WERI-Rb-1 (cell line): ENCODE results near the gene OXSR1.
"Not testable (repeated sequence)": the region's sequence is repeated elsewhere in the genome, so short reads cannot be mapped to it uniquely, and the experiment has no call there.

ENCODE experiments used
- DNase-seq: peaks from one replicate; pipeline ENCODE4 v3.0.0-alpha.2; 2020
- H3K27ac ChIP-seq: fragments of 250-450 bp; sonication (Bioruptor Pico); 2 replicates; pipeline ENCODE4 v1.5.1; 2020; ENCODE audit warnings: mild to moderate bottlenecking, moderate library complexity
- H3K27me3 ChIP-seq: fragments of 250-450 bp; sonication (Bioruptor Pico); 2 replicates; pipeline ENCODE4 v1.5.1; 2021; ENCODE audit warnings: mild to moderate bottlenecking, low read depth, moderate library complexity; ENCODE audit not compliant: insufficient read depth, severe bottlenecking
- H3K36me3 ChIP-seq: fragments of 250-450 bp; sonication (Bioruptor Pico); 2 replicates; pipeline ENCODE4 v1.5.1; 2020; ENCODE audit warnings: mild to moderate bottlenecking, moderate library complexity
- H3K4me3 ChIP-seq: 2 replicates; pipeline ENCODE4 v1.5.1; 2011; ENCODE audit warnings: low read depth, mild to moderate bottlenecking, control low read depth, low read length
- H3K9me3 ChIP-seq: fragments of 250-450 bp; sonication (Bioruptor Pico); 2 replicates; pipeline ENCODE4 v1.5.1; 2021; ENCODE audit warnings: mild to moderate bottlenecking, moderate library complexity; ENCODE audit not compliant: severe bottlenecking
- CTCF ChIP-seq: IDR thresholded peaks from 2 replicates; pipeline ENCODE4 v1.5.1; 2011; ENCODE audit warnings: low read depth, mild to moderate bottlenecking, control low read depth, inconsistent platforms, low read length

The OXSR1 gene

GRCh38 chr3:38154033-38154494 lies 11.3 kb upstream of the OXSR1 start:
- no peak for TF ChIP-seq CTCF
- H3K9me3 ChIP-seq, result no peaks in the 10 kb centered on the region
- no peak overlapping the region for H3K4me3 ChIP-seq
- no peaks in the 10 kb centered on the region for H3K36me3 ChIP-seq
- DNase-seq, result no peak
- no peak overlapping the region for H3K27ac ChIP-seq
- H3K27me3 ChIP-seq, result no peaks in the 10 kb centered on the region

GRCh38 chr3:38154625-38155255 lies 10.6 kb upstream of the OXSR1 start:
- Histone ChIP-seq H3K27ac (no peak overlapping the region), H3K9me3 (no peaks in the 10 kb centered on the region), H3K36me3 (no peaks in the 10 kb centered on the region), H3K4me3 (no peak overlapping the region), H3K27me3 (no peaks in the 10 kb centered on the region)
- DNase-seq, result no peak
- TF ChIP-seq CTCF, result no peak

GRCh38 chr3:38155825-38156224 lies 9.5 kb upstream of the OXSR1 start:
- no peak for TF ChIP-seq CTCF
- no peak overlapping the region for H3K4me3 ChIP-seq
- no peaks in the 10 kb centered on the region for H3K9me3 ChIP-seq
- H3K27me3 ChIP-seq, result no peaks in the 10 kb centered on the region
- H3K36me3 ChIP-seq, result no peaks in the 10 kb centered on the region
- DNase-seq, result no peak
- H3K27ac ChIP-seq, result no peak overlapping the region

- no peak for DNase-seq
- no peak overlapping the region for H3K27ac ChIP-seq
- no peak overlapping the region for H3K4me3 ChIP-seq
- no peak for TF ChIP-seq CTCF
- no peaks in the 10 kb centered on the region for H3K9me3 ChIP-seq
- no peaks in the 10 kb centered on the region for H3K36me3 ChIP-seq
- H3K27me3 ChIP-seq, result no peaks in the 10 kb centered on the region
These were observed 8.2 kb upstream of the OXSR1 start for GRCh38 chr3:38157117-38157516.

GRCh38 chr3:38157595-38157994 lies 7.7 kb upstream of the OXSR1 start:
- Histone ChIP-seq H3K27me3 (no peaks in the 10 kb centered on the region), H3K27ac (no peak overlapping the region), H3K4me3 (no peak overlapping the region), H3K36me3 (no peaks in the 10 kb centered on the region), H3K9me3 (no peaks in the 10 kb centered on the region)
- TF ChIP-seq CTCF, result no peak
- no peak for DNase-seq

GRCh38 chr3:38158472-38158871 lies 6.9 kb upstream of the OXSR1 start:
- DNase-seq, result peak; percentile 20
- TF ChIP-seq CTCF, result no peak
- H3K9me3 ChIP-seq, result no peaks in the 10 kb centered on the region

GRCh38 chr3:38160704-38161103 lies 4.6 kb upstream of the OXSR1 start:
- not testable (repeated sequence) for H3K27ac ChIP-seq, H3K36me3 ChIP-seq, DNase-seq, H3K27me3 ChIP-seq, H3K9me3 ChIP-seq, H3K4me3 ChIP-seq

More at GRCh38 chr3:38158472-38158871, 6.9 kb upstream of the OXSR1 start:
- H3K27me3 ChIP-seq, result no peaks in the 10 kb centered on the region
- H3K36me3 ChIP-seq, result no peaks in the 10 kb centered on the region
- no peak overlapping the region for H3K4me3 ChIP-seq
- H3K27ac ChIP-seq, result no peak overlapping the region
